ENCODE data around the gene SHISA3.

Gene SHISA3

DNA sequence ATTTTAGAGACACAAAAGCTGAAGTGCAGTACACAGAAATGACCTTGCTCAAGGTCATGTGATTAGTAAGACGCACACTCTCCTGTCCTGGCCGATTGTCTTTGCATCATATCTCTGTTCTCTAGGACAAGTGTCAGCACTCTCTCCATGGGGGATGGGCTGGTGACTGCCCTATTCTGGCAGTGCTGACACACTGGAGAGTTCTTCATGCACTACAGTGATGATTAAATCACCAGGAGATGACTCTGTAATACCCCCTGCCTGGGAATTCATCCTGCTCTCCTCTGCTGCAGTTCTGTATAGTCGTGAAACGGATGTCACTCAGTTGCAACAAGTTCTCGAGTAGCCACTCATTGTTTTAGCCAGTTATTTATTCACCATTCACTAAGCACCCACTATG lies 5.3 kb upstream of the SHISA3 start:
- DNase-seq (ENCODE audit: low spot score): peak; percentile 38
- no peak for FAIRE-seq

DNA sequence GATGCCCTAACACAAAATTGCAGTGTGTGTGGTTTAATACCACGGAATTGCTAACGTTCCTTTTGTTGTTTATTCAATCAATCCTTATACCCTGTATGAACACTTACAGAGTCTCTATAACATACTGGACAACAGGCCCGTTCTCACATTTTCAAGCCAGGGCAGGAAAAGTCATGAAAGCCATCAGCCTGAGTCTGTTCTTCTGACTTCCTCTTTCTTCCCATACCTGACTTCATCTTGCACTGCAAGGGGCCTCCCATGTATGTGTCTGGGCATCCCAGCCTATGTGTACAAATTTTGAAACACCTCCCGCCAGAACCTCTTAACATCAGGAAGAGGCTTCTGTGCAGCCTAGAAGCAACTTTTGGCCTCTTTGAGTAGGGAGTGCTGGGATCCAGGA lies 4.9 kb upstream of the SHISA3 start:
- no peak for FAIRE-seq
- no peak for DNase-seq (ENCODE audit: low spot score)

DNA sequence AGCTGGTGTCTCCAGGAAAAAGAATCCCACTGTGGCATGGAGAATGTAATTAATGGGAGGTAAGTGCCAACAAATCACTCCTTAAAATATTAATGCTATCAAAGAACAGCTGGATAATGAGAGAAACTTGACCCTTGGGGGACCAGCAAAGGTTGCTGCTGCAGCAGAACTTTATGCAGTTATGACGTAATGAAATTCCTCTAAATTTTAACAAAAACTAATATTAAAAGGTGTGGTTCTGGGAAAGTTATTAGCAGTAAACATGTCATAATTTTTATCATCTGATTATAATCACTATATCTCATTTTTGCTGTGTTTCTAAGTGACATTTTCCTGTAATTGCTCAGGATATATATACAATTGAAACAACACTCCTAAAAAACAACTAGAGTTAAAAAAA lies 1.7 kb upstream of the SHISA3 start:
- no peak for FAIRE-seq
- no peak for DNase-seq (ENCODE audit: low spot score)

DNA sequence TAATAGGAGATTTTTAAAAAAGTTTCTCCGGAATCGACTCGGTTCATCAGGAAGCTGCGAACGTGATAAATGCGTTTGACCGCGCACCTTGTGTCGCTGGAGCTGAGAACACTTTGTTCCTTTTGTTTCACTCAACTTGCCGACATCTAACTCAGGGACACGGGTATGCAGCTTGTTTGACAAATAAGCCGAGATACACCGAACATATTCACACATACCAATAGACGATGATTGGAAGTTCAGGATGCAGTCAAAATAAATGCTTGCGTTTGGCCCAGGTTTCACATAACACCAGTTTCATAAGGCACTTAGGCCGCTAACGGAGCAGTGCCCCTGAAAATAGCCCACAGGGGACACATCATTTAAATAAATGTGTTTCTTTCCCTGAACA lies 932 bp upstream of the SHISA3 start:
- DNase-seq (ENCODE audit: low spot score) (no peak), FAIRE-seq (no peak)

DNA sequence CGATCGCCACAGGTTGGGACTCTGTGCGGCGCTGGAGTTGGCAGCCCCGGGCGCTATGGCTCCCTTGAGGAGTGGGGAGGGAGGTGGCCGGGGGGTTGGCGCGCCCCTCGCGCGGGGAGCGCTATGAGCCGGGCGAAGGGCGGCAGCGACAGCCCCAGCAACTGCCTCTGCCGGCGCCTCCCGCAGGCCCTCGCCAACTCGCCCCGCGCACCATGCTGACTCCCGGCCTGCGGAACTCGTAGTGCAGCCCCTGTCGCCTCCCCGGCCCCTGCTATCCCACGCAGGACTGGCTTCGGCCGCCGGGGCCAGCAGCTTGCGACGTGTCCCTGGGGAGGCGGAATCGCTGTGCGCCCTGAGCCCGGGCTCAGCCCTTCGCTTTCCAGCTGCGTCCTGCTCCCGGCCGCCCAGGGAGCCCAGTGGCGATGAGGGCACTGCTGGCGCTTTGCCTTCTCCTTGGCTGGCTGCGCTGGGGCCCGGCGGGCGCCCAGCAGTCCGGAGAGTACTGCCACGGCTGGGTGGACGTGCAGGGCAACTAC lies 415 bp downstream of the SHISA3 start:
- no peak for DNase-seq (ENCODE audit: low spot score)
- no peak for FAIRE-seq

DNA sequence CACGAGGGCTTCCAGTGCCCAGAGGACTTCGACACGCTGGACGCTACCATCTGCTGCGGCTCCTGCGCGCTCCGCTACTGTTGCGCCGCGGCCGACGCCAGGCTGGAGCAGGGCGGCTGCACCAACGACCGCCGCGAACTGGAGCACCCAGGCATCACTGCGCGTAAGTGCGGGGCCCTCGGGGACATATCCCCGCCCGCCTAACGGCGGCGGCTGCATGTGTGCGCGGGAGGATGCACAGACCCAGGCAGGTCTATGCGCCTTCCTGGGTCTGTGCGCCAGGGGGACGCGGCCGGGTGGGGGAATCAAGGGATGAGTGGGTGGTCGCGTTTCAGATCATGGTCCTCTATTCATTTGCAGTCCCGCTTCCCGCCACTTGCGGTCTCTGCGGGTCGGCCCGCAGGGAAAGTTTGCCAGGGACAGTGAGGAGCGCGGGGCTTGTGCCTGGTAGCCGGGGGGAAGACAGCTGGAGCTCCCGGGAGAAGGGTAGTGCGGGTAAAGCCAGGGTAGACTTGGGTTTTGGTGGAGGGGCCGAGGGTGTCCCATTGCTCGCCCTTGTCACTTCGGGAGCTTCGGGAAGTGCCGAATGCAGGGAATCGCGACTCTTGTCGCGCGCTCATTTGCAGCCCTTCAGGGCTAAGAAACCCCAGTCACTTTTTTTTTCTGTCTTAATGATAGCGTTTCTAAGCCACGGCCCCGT lies 1.0 kb downstream of the SHISA3 start:
- FAIRE-seq (no peak), DNase-seq (ENCODE audit: low spot score) (no peak)

DNA sequence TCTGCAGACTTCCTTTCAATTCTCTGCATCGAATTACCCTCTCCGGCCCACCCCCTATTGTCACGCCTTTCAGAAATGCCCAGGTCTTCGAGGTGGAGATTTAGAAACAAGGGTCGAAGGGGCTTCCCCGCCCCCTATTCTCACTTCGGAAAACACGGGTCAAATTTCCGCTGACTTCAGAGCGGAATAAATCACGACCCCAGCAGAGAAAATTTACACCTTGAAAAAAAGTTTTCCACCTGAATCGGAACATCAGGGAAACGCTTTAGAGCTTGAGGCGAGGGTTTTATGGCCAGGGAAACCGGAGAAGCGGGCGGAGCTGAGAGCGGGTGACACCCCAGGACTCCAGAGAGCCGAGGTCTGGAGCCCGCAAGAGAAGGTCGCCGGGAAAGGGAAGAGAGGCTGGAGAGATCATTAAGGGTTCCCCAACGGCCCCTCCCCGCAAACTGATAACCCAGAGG lies 1.6 kb downstream of the SHISA3 start:
- FAIRE-seq: no peak
- no peak for DNase-seq (ENCODE audit: low spot score)

DNA sequence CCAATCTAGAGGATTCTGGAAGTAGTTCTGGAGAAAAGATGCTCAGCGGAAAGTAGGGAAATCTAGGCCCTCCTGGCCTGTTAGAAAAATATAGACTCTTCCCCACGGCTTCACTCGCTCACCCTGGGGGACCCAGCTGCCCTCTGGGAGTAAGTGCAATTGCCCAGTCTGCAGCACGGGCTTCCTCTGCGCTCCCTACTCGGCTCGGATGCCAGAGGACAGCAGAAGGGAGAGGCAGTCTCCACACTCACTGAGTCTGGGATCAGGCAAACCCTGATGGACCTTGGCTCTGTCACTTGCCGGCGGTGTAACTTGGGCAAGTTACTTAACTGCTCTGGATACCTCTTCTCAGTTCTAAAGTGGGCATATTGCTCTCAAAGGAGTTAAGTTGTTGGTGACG lies 2.1 kb downstream of the SHISA3 start:
- DNase-seq (ENCODE audit: low spot score): no peak
- no peak for FAIRE-seq

DNA sequence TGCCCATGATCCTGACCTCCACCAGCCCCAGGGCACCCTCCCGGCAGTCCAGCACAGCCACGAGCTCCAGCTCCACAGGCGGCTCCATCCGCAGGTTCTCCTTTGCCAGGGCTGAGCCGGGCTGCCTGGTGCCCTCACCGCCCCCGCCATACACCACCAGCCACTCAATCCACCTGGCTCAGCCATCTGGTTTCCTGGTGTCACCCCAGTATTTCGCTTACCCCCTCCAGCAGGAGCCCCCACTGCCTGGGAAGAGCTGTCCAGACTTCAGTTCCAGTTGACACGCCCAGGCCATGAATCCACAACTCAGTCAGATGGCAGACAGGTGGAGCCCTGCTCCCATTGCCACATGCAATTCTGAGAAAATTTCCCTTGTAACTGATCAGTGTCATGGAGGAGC lies 3.9 kb downstream of the SHISA3 start:
- no peak for FAIRE-seq
- no peak for DNase-seq (ENCODE audit: low spot score)

DNA sequence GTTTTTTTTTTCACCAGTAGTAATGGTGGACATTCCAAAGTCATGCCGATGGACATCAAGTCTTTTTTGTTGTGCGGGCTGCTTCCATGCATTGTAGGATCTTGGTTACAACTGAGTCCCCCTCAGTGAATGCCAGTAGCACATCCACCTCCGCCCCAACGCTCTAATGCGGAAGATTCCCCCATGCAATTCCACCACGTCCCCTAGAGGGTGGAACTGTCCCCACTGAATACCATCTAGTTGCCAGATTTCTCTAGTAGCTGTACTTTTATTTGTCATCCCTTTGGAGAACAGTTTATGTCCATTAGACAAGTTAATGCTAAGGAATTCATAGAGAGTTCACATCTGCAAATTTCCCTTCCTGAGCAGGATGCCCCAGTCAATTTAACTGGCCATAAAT lies 6.7 kb downstream of the SHISA3 start:
- FAIRE-seq: no peak
- DNase-seq (ENCODE audit: low spot score): no peak

DNA sequence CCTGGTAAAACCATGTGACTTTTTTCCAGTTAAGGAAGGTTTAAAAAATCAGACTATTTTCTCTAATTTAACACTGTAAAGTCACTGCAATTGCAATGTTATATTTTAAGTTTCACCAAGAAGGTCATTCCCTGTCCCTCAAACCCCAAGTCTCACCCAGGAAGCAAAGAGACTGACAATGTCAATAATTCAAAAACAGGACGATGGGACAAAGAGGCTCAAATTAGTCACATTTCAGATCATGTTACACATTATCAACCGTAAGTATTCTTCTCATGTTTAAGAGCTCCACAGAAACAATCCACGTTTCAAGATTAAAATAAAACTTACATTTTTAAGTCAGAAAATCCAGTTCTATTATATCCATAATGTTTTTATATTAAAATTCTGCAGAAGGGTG lies 13.2 kb downstream of the SHISA3 start:
- FAIRE-seq (no peak), DNase-seq (ENCODE audit: low spot score) (no peak)

DNA sequence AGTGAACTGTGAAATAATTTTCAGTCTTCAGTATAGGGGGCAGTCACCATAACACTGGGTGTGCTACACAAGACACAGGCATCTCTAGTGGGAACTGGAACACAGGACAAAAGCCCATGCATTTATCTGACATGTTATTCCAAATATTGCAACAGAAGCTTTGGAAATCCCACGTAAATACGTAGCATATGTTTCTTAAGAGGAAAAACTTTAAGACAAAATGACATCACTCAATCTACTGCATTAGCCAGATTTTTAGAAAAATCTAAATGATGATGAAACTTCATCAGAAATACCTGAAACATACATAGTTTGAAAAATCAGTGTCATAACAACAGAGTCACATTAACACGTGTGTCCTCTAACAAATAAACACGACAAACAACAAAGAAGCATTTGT lies 14.5 kb downstream of the SHISA3 start:
- no peak for FAIRE-seq
- DNase-seq (ENCODE audit: low spot score): no peak

DNA sequence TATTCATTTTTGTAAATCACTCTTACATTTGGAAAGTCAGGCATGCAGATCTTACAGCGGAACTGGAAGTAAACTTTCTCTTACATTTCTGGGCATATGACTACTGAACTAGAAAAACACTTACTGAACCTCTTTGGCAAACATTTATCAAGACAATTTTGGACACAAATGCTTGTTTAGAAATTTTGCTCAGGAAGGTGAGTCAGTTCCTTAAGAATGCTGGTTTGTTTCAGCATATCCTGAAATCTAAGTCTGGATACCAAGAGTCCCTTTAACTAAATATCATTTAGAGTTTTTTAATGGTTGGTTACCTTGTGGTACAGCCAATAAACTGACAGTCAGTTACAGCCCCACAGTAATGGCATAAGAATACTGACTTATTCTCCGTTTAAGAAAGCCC lies 15.0 kb downstream of the SHISA3 start:
- DNase-seq (ENCODE audit: low spot score) (no peak), FAIRE-seq (peak; percentile 56)

DNA sequence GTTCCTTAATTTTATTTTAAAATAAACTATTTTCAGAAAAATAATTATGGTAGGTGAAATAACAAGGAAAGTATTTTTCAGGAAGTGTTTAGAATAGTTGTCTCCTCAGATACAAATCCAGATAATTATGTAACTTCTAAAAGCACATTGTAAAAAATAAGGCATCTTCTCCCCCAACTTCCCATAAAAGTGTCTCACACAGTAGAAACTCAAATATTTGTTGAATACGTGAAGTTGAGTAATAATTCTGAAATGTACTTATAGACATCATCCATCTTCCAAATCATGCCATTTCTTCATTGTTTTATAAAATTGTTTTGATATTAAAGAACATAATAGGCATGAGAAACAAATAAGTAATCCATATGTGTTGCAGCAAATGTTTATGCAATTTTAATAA lies 18.0 kb downstream of the SHISA3 start:
- DNase-seq (ENCODE audit: low spot score): no peak
- FAIRE-seq: no peak

DNA sequence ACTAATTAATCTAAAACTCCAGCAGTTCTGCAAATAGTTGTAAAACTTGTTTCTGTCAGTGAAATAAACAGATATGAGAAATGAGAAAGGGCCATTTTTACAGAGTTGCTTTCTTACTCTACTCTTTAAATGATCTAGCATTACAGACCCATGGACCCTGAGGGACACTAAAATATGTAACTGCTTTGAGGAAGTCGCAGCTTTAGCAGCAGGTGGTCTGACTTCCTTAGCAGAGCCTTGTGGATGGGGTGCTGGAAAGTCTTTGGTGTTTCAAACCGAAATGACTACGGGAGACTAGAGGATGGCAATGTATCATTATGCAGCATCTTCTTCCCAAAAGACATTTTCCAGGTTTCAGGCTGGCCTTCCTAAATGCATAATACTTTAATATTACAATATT lies 18.7 kb downstream of the SHISA3 start:
- DNase-seq (ENCODE audit: low spot score): no peak
- no peak for FAIRE-seq

DNA sequence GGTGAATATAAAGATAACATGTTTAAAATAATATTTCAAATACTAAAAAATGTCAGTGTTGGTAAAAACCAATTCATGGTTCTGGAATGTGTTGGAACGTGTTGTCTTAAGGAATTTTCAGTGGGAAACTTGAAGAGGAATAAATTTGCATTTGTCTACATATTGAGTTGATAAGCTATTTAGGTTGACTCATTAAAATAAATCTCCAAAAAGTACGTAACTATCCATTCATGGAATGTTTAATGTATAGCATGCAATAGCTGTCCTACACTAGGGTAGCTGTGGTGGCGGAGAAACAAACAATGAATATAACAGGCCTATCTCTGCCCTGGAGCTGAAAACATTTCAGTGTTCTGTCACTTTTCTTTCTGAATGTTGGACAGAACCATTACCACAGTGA lies 20.3 kb downstream of the SHISA3 start:
- FAIRE-seq: no peak
- DNase-seq (ENCODE audit: low spot score): no peak

DNA sequence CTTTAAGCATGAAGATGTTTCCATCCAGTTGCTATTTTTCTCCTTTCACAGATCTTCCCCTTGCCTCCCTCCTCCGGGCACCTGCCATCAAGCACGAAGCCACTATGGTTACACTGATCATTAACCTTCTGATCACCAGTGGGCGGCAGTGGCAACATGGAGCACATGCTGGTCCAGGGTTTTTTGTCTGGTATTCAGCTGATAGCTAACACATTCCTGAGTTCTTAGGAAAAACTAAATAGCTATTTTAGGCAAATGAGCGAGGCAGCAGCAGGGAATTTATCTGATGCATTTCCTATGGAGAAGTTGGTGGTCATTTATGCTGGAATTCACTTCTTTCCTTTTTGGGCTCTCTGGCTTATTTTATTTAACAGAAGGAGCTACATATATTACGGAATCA lies 22.9 kb downstream of the SHISA3 start:
- DNase-seq (ENCODE audit: low spot score) (no peak), FAIRE-seq (no peak)

DNA sequence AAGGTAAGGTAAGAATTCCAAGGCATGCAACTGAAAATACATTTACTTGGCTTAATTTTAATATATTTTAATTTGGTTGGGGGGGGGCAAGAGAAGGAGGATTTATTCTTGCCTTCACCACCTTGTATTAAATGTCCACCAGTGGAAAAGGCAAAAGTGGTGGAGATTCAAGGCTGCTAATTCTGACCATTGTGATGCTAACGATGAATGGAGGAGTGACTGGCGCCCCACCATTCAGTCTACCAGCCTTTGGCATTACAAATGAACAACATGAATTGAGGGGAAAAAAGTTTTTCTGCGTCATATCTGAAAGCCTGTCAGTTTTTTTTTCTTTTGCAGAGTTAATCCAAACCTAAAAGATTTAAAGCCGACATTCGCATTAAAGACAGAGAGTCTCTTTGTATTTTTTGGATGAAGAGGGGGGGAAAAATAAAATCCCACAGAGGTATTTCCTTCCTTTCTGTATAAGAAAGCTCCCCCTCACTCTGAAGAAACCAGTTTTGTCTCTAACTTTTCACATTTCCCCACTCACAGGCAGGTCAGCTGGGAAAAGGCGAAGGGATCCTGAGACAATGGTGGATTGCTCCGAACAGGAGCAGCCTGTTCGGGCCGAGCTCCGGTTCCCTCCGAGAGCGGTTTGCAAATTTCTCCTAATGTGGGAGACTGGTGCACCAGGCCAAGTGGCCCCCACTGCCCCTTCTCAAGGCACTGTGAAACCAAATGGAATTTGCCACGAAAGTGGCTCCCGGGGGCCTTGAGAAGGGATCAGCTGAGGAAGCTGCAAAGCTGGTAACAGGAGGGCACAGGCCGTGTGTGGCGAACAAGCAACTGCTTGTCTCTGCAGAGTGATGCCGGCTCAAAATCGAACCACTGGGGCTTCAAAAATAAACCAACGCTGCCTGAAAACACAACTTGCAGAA lies 28.1 kb downstream of the SHISA3 start:
- DNase-seq (ENCODE audit: low spot score) (no peak), FAIRE-seq (no peak)

DNA sequence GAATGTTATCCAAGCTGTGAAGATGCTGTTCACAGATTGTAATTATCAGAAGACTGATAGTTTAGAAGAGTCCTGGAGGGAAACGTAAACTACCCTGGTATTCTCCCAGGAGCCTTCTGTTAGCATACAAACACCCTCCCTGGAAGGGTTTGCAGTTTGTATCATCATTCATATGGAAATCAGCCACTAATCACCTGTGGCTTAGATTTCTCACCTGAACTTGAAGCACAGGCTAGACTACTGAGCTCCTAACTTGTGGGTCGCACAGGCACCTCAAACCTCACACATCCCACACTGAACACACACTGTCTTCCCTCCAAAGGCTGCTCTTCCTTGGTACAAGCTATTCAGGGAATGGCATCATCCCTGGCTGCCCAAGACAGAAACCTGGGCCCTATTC lies 30.7 kb downstream of the SHISA3 start:
- FAIRE-seq (no peak), DNase-seq (ENCODE audit: low spot score) (no peak)

DNA sequence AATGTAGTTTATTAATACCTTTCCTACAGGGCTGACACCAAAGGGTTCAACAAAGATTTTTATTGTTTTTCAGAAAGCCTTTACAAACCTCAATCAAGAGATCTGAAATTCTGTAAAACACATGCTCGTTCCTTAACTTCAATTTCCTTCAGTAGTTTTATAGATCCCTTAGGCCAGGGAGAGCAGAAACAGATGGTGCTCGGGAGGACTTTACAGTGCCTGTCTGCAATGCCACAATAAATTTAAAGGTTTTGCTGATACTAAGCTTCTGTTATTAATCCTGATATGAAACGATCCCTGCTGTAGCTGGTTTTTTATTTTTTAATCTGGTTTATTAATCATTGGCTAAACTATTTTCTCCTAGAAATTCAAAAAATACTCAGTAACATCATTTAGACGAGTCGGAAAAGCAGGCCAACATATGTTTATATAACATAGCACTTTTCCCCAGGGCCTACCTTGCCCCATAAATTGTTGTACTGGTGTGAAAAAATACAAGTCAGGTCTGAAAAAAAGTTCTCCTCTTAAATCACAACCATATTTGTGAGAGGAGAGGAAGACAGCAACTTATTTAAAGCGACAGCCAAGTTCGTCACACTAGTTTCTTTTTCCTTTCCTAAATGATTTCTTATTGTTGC lies 39.8 kb downstream of the SHISA3 start:
- FAIRE-seq (no peak), DNase-seq (ENCODE audit: low spot score) (no peak)

DNA sequence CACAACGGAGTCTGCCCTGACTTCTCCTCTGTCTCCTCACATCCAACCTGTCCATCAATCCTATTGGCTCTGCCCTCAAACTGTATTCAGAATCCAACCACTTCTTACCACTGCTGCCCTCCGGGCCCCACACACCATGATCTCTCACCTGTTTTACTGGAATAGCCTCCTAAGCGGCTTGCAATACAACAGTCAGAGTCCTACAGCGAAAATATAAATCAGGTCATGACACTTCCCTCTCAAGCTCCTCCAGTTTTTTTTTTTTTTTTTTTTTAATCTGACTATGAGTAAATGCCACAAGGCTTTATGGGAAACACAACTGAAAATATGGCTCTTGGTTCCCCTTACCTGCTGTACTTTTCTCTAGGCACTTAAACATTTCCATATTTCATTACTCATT lies 42.8 kb downstream of the SHISA3 start:
- no peak for FAIRE-seq

DNA sequence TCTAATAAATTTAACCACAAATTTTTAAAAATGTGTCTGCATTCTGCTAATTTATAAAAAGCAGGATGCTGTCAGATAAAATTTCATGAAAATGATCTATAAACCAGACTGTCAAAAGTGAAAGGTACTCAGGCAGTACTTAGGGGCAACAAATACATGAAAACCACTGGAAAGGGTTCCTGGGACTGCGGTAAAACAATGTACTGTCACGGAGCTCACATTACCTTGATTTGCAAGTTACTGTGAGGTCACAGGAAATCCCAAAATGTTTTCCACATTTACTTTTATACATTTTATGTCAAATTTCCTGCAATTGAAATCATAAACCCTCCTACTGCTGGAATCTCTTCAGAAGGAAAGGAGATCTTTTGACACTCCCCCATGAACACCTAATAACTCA lies 45.3 kb downstream of the SHISA3 start:
- DNase-seq (ENCODE audit: low spot score) (no peak), FAIRE-seq (no peak)

More for the DNA sequence above, 42.8 kb downstream of the SHISA3 start:
- DNase-seq (ENCODE audit: low spot score): no peak
